H1 (cell line): ENCODE data around the gene ZSWIM4.

Experiments used
- CTBP2 ChIP-seq: IDR thresholded peaks from 2 replicates; pipeline ENCODE4 v1.7.0; 2011; ENCODE audit warnings: borderline replicate concordance, mild to moderate bottlenecking, moderate library complexity, mixed read lengths, low read length; ENCODE audit not compliant: insufficient read depth, insufficient read length
- EGR1 ChIP-seq: IDR thresholded peaks from 2 replicates; pipeline ENCODE4 v1.6.1; 2011; ENCODE audit warnings: low read depth, low read length, borderline replicate concordance
- GABPA ChIP-seq: IDR thresholded peaks from 2 replicates; pipeline ENCODE4 v1.6.1; 2011; ENCODE audit warnings: mild to moderate bottlenecking, low read length, moderate library complexity, borderline replicate concordance; ENCODE audit not compliant: insufficient read depth
- HDAC6 ChIP-seq: IDR thresholded peaks from one replicate; pipeline ENCODE4 v1.7.1; 2012; ENCODE audit warnings: low read depth, mild to moderate bottlenecking, inconsistent platforms, low read length, moderate library complexity
- MAFK ChIP-seq: IDR thresholded peaks from 2 replicates; pipeline ENCODE4 v1.6.1; 2012; ENCODE audit warnings: low read depth, mild to moderate bottlenecking, improper control_type of control experiment, low read length
- RAD21 ChIP-seq, 2 experiments: IDR thresholded peaks in 1 of 2; conservative IDR thresholded peaks in 1 of 2; 2 replicates each; pipeline ENCODE4 v1.6.1; 2011; ENCODE audit warnings: low read depth in 2 of 2, low read length in 2 of 2, improper control_type of control experiment in 1 of 2, inconsistent platforms in 1 of 2, mild to moderate bottlenecking in 1 of 2, moderate library complexity in 1 of 2
- SP2 ChIP-seq: IDR thresholded peaks from 2 replicates; pipeline ENCODE4 v1.6.1; 2012; ENCODE audit warnings: mild to moderate bottlenecking, low read length, inconsistent platforms
- SP4 ChIP-seq: IDR thresholded peaks from 2 replicates; pipeline ENCODE4 v1.6.1; 2012; ENCODE audit warnings: low read length, inconsistent platforms
- TEAD4 ChIP-seq: IDR thresholded peaks from 2 replicates; pipeline ENCODE4 v1.6.1; 2012; ENCODE audit warnings: low read depth, low read length, inconsistent platforms, mixed read lengths
- TF ChIP-seq, protein P1 (sequence below), 3 experiments: IDR thresholded peaks; 1 replicate in 2 of 3; 2 replicates in 1 of 3; pipeline versions ENCODE4 v1.5.1 to v1.6.1; 2011; ENCODE audit warnings: low read length in 3 of 3, mild to moderate bottlenecking in 3 of 3, inconsistent platforms in 2 of 3, low read depth in 1 of 3, moderate library complexity in 1 of 3; ENCODE audit not compliant: insufficient read depth in 1 of 3; ENCODE audit errors: control extremely low read depth in 1 of 3
- TF ChIP-seq, protein P2 (sequence below): IDR thresholded peaks from 2 replicates; pipeline ENCODE4 v1.6.1; 2012; ENCODE audit warnings: inconsistent platforms
- TF ChIP-seq, protein P3 (sequence below): IDR thresholded peaks from 2 replicates; pipeline ENCODE4 v1.6.1; 2012; ENCODE audit warnings: low read length, inconsistent platforms

DNA sequence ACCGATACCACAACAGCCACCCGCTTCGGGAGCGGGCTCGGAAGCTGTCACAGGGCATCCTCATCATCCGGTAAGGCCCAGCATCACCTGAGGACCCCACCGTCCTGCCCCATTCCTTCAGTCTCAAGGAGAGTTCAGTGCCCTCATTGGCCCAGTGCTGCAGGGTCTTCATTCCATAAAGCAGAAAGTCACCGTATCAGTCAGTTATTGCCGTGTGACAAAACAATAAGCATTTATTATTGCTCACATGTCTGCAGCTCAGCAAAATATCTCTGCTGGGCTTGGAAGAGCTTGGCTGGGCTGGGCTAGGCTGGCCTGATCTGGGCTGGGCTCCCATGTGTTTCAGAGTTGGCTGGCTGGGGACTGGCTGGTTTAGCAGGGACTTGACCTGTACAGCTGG lies 39.0 kb upstream of the ZSWIM4 start:
- TF ChIP-seq TEAD4 (no peak), RAD21 (IDR thresholded peaks at IDR 0.05 in 1 of 2, conservative IDR thresholded peaks at IDR 0.05 in 1 of 2; ENCODE audit: low read depth in 2 of 2, low read length in 2 of 2) (no peak), SP4 (no peak), CTBP2 (no peak), HDAC6 (no peak), GABPA (no peak), SP2 (no peak), MAFK (no peak), EGR1 (no peak)
- TF ChIP-seq, protein P1, sequence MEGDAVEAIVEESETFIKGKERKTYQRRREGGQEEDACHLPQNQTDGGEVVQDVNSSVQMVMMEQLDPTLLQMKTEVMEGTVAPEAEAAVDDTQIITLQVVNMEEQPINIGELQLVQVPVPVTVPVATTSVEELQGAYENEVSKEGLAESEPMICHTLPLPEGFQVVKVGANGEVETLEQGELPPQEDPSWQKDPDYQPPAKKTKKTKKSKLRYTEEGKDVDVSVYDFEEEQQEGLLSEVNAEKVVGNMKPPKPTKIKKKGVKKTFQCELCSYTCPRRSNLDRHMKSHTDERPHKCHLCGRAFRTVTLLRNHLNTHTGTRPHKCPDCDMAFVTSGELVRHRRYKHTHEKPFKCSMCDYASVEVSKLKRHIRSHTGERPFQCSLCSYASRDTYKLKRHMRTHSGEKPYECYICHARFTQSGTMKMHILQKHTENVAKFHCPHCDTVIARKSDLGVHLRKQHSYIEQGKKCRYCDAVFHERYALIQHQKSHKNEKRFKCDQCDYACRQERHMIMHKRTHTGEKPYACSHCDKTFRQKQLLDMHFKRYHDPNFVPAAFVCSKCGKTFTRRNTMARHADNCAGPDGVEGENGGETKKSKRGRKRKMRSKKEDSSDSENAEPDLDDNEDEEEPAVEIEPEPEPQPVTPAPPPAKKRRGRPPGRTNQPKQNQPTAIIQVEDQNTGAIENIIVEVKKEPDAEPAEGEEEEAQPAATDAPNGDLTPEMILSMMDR (IDR thresholded peaks at IDR 0.05; ENCODE audit: control extremely low read depth in 1 of 3, insufficient read depth in 1 of 3, low read depth in 1 of 3, low read length in 3 of 3) = no peak
- TF ChIP-seq, protein P2, sequence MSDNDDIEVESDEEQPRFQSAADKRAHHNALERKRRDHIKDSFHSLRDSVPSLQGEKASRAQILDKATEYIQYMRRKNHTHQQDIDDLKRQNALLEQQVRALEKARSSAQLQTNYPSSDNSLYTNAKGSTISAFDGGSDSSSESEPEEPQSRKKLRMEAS = no peak
- TF ChIP-seq, protein P3, sequence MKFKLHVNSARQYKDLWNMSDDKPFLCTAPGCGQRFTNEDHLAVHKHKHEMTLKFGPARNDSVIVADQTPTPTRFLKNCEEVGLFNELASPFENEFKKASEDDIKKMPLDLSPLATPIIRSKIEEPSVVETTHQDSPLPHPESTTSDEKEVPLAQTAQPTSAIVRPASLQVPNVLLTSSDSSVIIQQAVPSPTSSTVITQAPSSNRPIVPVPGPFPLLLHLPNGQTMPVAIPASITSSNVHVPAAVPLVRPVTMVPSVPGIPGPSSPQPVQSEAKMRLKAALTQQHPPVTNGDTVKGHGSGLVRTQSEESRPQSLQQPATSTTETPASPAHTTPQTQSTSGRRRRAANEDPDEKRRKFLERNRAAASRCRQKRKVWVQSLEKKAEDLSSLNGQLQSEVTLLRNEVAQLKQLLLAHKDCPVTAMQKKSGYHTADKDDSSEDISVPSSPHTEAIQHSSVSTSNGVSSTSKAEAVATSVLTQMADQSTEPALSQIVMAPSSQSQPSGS = no peak
